GM19397 (cell line): ENCODE data around the gene BSPRY.
"Not testable (repeated sequence)": the region's sequence is repeated elsewhere in the genome, so short reads cannot be mapped to it uniquely, and the experiment has no call there.

Source experiments
- ATAC-seq: cut with Tn5 transposase; IDR thresholded peaks from one replicate; pipeline ENCODE4 v1.9.1; 2021; ENCODE audit warnings: mild to moderate bottlenecking, moderate library complexity; ENCODE audit not compliant: unreplicated experiment

BSPRY gene

GRCh38 chr9:113390192-113390960 is 41.0 kb downstream of the BSPRY start:
- no peak for ATAC-seq

- no peak for ATAC-seq
Observed at GRCh38 chr9:113391917-113392316, 42.6 kb downstream of the BSPRY start.

- no peak for ATAC-seq
Observed at GRCh38 chr9:113393281-113393680, 43.9 kb downstream of the BSPRY start.

- no peak for ATAC-seq
Observed at GRCh38 chr9:113395000-113395861, 45.9 kb downstream of the BSPRY start.

- ATAC-seq, result no peak
Observed at GRCh38 chr9:113397203-113397631, 47.9 kb downstream of the BSPRY start.

- ATAC-seq, result no peak
Observed at GRCh38 chr9:113398796-113399195, 49.5 kb downstream of the BSPRY start.

GRCh38 chr9:113399646-113400200 is 50.4 kb downstream of the BSPRY start:
- no peak for ATAC-seq

GRCh38 chr9:113401027-113401792 is 51.9 kb downstream of the BSPRY start, which contains the start of gene ALAD:
ALAD (minus strand) TSS chr9:113401284; CDS start chr9:113393559, 7,725 bp downstream.
- peak; percentile 99 for ATAC-seq

GRCh38 chr9:113403646-113404045 is 54.3 kb downstream of the BSPRY start:
- ATAC-seq, result no peak

GRCh38 chr9:113406353-113406752 is 57.0 kb downstream of the BSPRY start:
- ATAC-seq, result not testable (repeated sequence)

GRCh38 chr9:113406873-113407511 is 57.7 kb downstream of the BSPRY start:
- peak; percentile 28 for ATAC-seq

- no peak for ATAC-seq
Observed at GRCh38 chr9:113409481-113409880, 60.1 kb downstream of the BSPRY start.

GRCh38 chr9:113409883-113410206 is 60.5 kb downstream of the BSPRY start:
- ATAC-seq, result no peak

- ATAC-seq, result peak; percentile 93
Observed at GRCh38 chr9:113410207-113410864, 61.0 kb downstream of the BSPRY start, which contains the start of the genes C9orf43 and POLE3. C9orf43 (plus strand) TSS chr9:113410747; CDS start chr9:113413494, 2,747 bp downstream. POLE3 (minus strand) TSS chr9:113410675; CDS start chr9:113410293, 382 bp downstream.

GRCh38 chr9:113416149-113416721 is 66.9 kb downstream of the BSPRY start:
- peak; percentile 91 for ATAC-seq

GRCh38 chr9:113417370-113417769 is 68.0 kb downstream of the BSPRY start:
- ATAC-seq, result no peak
